GM23248 (cell line): Measurements from ENCODE around the gene DDX10. TPM values are rescaled to one million over a fixed set of nuclear protein-coding genes. Genes with fewer than 3 reads are reported as not detected.
"Not testable (repeated sequence)": the region's sequence is repeated elsewhere in the genome, so short reads cannot be mapped to it uniquely, and the experiment has no call there.

ENCODE experiments used
- DNase-seq: peaks from one replicate; pipeline ENCODE4 v3.0.0-alpha.2; 2015
- H2AFZ ChIP-seq: fragments of 200-600 bp; sonication (generic); 2 replicates; pipeline ENCODE4 v1.6.1; 2016; ENCODE audit warnings: antibody characterized with exemption
- H3F3A ChIP-seq: fragments of 200-600 bp; sonication (generic); 2 replicates; pipeline ENCODE4 v1.6.1; 2016; ENCODE audit warnings: mild to moderate bottlenecking, antibody characterized with exemption, mixed run types; ENCODE audit not compliant: insufficient read depth
- H3K27ac ChIP-seq: fragments of 200-600 bp; sonication (generic); 2 replicates; pipeline ENCODE4 v1.5.1; 2016; ENCODE audit warnings: mild to moderate bottlenecking
- H3K27me3 ChIP-seq: fragments of 200-600 bp; sonication (generic); replicated peaks from 2 replicates; pipeline ENCODE4 v1.6.1; 2016; ENCODE audit warnings: mild to moderate bottlenecking; ENCODE audit not compliant: insufficient read depth
- H3K36me3 ChIP-seq: fragments of 200-600 bp; sonication (generic); 2 replicates; pipeline ENCODE4 v1.6.1; 2016; ENCODE audit warnings: low read depth, mild to moderate bottlenecking
- H3K4me1 ChIP-seq: fragments of 200-600 bp; sonication (generic); 2 replicates; pipeline ENCODE4 v1.6.1; 2016; ENCODE audit warnings: mild to moderate bottlenecking; ENCODE audit not compliant: insufficient read depth
- H3K4me2 ChIP-seq: fragments of 200-600 bp; sonication (generic); one replicate; pipeline ENCODE4 v1.6.1; 2016; ENCODE audit warnings: mild to moderate bottlenecking; ENCODE audit not compliant: unreplicated experiment
- H3K4me3 ChIP-seq: fragments of 200-600 bp; sonication (generic); 2 replicates; pipeline ENCODE4 v1.5.1; 2016; ENCODE audit warnings: mild to moderate bottlenecking
- H3K79me2 ChIP-seq: fragments of 200-600 bp; sonication (generic); 2 replicates; pipeline ENCODE4 v1.6.1; 2016; ENCODE audit warnings: mild to moderate bottlenecking; ENCODE audit not compliant: insufficient read depth
- H3K9ac ChIP-seq: fragments of 200-600 bp; sonication (generic); 2 replicates; pipeline ENCODE4 v1.6.1; 2016; ENCODE audit warnings: mild to moderate bottlenecking
- H3K9me2 ChIP-seq: fragments of 200-600 bp; sonication (generic); 2 replicates; pipeline ENCODE4 v1.6.1; 2016; ENCODE audit warnings: mixed run types, mild to moderate bottlenecking, moderate library complexity; ENCODE audit not compliant: insufficient read depth
- H3K9me3 ChIP-seq: fragments of 200-600 bp; sonication (generic); one replicate; pipeline ENCODE4 v1.6.1; 2017; ENCODE audit warnings: low read depth
- H4K20me1 ChIP-seq: fragments of 200-600 bp; sonication (generic); 2 replicates; pipeline ENCODE4 v1.6.0; 2016; ENCODE audit not compliant: insufficient read depth
- EZH2 ChIP-seq: fragments of 200-600 bp; sonication (generic); IDR thresholded peaks from 2 replicates; pipeline ENCODE4 v1.6.1; 2018; ENCODE audit warnings: antibody characterized with exemption, mild to moderate bottlenecking; ENCODE audit not compliant: insufficient read depth, poor library complexity, severe bottlenecking
- EZH2phosphoT487 ChIP-seq: fragments of 200-600 bp; sonication (generic); IDR thresholded peaks from 2 replicates; pipeline ENCODE4 v1.6.1; 2018; ENCODE audit warnings: antibody characterized with exemption, moderate library complexity, mild to moderate bottlenecking, low read depth; ENCODE audit not compliant: insufficient read depth
- WGBS, 2 experiments: methylation state at CpG; one replicate each; pipeline ENCODE4 v1.1.6; 2015 to 2017; ENCODE audit warnings: low lambda C conversion rate in 2 of 2, low coverage in 1 of 2; ENCODE audit errors: missing lambda C conversion rate in 2 of 2; 5-methylcytosine and 5-hydroxymethylcytosine counted together
- in situ Hi-C: fragments of 300-500 bp; cut with MboI; formaldehyde crosslinking; loops from 2 replicates; pipeline ENCODE4 v1.15.0; 2020
- polyA plus RNA-seq: library from polyadenylated mRNA; unstranded; fragments of >200 nt; fragmentation: Nextera tagmentation; extraction: Ambion mirVana; gene quantifications from 2 replicates; pipeline ENCODE4 v1.2.1, GENCODE V29; 2016
- total RNA-seq: library from RNA; depleted of rRNA; stranded (reverse); fragments of >200 nt; shearing (Covaris generic); gene quantifications from 2 replicates; pipeline ENCODE4 v1.2.3, GENCODE V29; 2014

DDX10 gene
- total and polyA plus RNA-seq, 2 experiments from 2014 or later = 23.6 to 31.2 TPM

- Histone ChIP-seq H4K20me1 (no peaks in the 10 kb centered on the region), H3K4me2 (no peak overlapping the region), H2AFZ (no peak overlapping the region), H3K27ac (no peak overlapping the region), H3K4me1 (no peaks in the 10 kb centered on the region), H3K9me3 (no peaks in the 10 kb centered on the region), H3K9me2 (no peaks in the 10 kb centered on the region; the same call in 1 of the 2 replicates), H3K79me2 (no peaks in the 10 kb centered on the region), H3K36me3 (no peaks in the 10 kb centered on the region), H3K27me3 (no peaks in the 10 kb centered on the region), H3K4me3 (no peak overlapping the region), H3K9ac (no peak overlapping the region), H3F3A (no peaks in the 10 kb centered on the region)
- DNase-seq = no peak
- TF ChIP-seq EZH2 (no peak), EZH2phosphoT487 (no peak)
- in situ Hi-C loops = no loop called here
- WGBS, 2 experiments = 92 to 96% methylated on average over 1 of the region's 1 CpG
These were observed 154.1 kb downstream of the DDX10 start for GRCh38 chr11:108818971-108819370.

GRCh38 chr11:108819957-108820356, 155.1 kb downstream of the DDX10 start:
- no peaks in the 10 kb centered on the region for H4K20me1 ChIP-seq
- no peak overlapping the region for H3K27ac ChIP-seq
- no peak overlapping the region for H2AFZ ChIP-seq
- TF ChIP-seq EZH2 = no peak
- no peak for TF ChIP-seq EZH2phosphoT487
- DNase-seq = no peak
- peaks cover 9% of the 10 kb centered on the region; the same call in 1 of the 2 replicates for H3K4me1 ChIP-seq
- H3K9me3 ChIP-seq = no peaks in the 10 kb centered on the region
- H3F3A ChIP-seq = no peaks in the 10 kb centered on the region
- H3K79me2 ChIP-seq = no peaks in the 10 kb centered on the region
- H3K9me2 ChIP-seq = no peaks in the 10 kb centered on the region; the same call in 1 of the 2 replicates
- 90 to 92% methylated on average over 2 of the region's 2 CpGs for WGBS, 2 experiments
- no peak overlapping the region for H3K4me2 ChIP-seq
- no peak overlapping the region for H3K4me3 ChIP-seq
- no peaks in the 10 kb centered on the region for H3K36me3 ChIP-seq
- H3K9ac ChIP-seq = no peak overlapping the region
- in situ Hi-C loops = no loop called here
- no peaks in the 10 kb centered on the region for H3K27me3 ChIP-seq

- H3F3A ChIP-seq, H2AFZ ChIP-seq, H3K4me2 ChIP-seq, in situ Hi-C loops, H3K9me2 ChIP-seq, H3K9ac ChIP-seq, H3K4me3 ChIP-seq, H3K36me3 ChIP-seq, H3K9me3 ChIP-seq, H3K27me3 ChIP-seq, DNase-seq, H3K27ac ChIP-seq, H4K20me1 ChIP-seq: not testable (repeated sequence)
- 90 to 91% methylated on average over 11 of the region's 11 CpGs for WGBS, 2 experiments
- Histone ChIP-seq H3K79me2 (peaks cover 12% of the 10 kb centered on the region; the same call in 1 of the 2 replicates), H3K4me1 (peaks cover 11% of the 10 kb centered on the region; the same call in 1 of the 2 replicates)
These were observed 159.1 kb downstream of the DDX10 start for GRCh38 chr11:108823960-108824359.

GRCh38 chr11:108824545-108824944, 159.7 kb downstream of the DDX10 start:
- Histone ChIP-seq H3K4me3 (no peak overlapping the region), H3K79me2 (peaks cover 14% of the 10 kb centered on the region; the same call in 1 of the 2 replicates), H3K9me2 (no peaks in the 10 kb centered on the region; the same call in 1 of the 2 replicates), H3F3A (no peaks in the 10 kb centered on the region), H3K9ac (no peak overlapping the region), H4K20me1 (no peaks in the 10 kb centered on the region), H2AFZ (no peak overlapping the region), H3K4me2 (no peak overlapping the region), H3K36me3 (no peaks in the 10 kb centered on the region), H3K9me3 (no peaks in the 10 kb centered on the region), H3K27me3 (no peaks in the 10 kb centered on the region), H3K4me1 (peaks cover 11% of the 10 kb centered on the region; the same call in 1 of the 2 replicates), H3K27ac (no peak overlapping the region)
- in situ Hi-C loops = no loop called here
- no peak for DNase-seq
- TF ChIP-seq EZH2phosphoT487 (no peak), EZH2 (no peak)
- 48% methylated on average over 3 of the region's 3 CpGs for WGBS, 2 experiments

- no peaks in the 10 kb centered on the region for H3K9me3 ChIP-seq
- no peaks in the 10 kb centered on the region for H3K36me3 ChIP-seq
- H3K27me3 ChIP-seq = no peaks in the 10 kb centered on the region
- in situ Hi-C loops = no loop called here
- H2AFZ ChIP-seq = no peak overlapping the region
- H4K20me1 ChIP-seq = no peaks in the 10 kb centered on the region
- H3K9me2 ChIP-seq = no peaks in the 10 kb centered on the region; the same call in 1 of the 2 replicates
- DNase-seq = no peak
- no peak overlapping the region for H3K27ac ChIP-seq
- H3K4me3 ChIP-seq = no peak overlapping the region
- no peak overlapping the region for H3K9ac ChIP-seq
- H3K4me2 ChIP-seq = no peak overlapping the region
- TF ChIP-seq EZH2 (no peak), EZH2phosphoT487 (no peak)
- H3K4me1 ChIP-seq = peaks cover 11% of the 10 kb centered on the region; the same call in 1 of the 2 replicates
- 96 to 100% methylated on average over 1 of the region's 1 CpG for WGBS, 2 experiments
- H3F3A ChIP-seq = no peaks in the 10 kb centered on the region
- peaks cover 22% of the 10 kb centered on the region; the same call in 1 of the 2 replicates for H3K79me2 ChIP-seq
These were observed 160.5 kb downstream of the DDX10 start for GRCh38 chr11:108825381-108825780.
